H1 (cell line): ENCODE results near the gene CORO2B. TPM values are rescaled to one million over a fixed set of nuclear protein-coding genes. Genes with fewer than 3 reads are reported as not detected.

Source experiments
- BACH1 ChIP-seq: IDR thresholded peaks from 2 replicates; pipeline ENCODE4 v1.6.1; 2012; ENCODE audit warnings: low read length, improper control_type of control experiment
- CHD2 ChIP-seq: IDR thresholded peaks from 2 replicates; pipeline ENCODE4 v1.6.1; 2012; ENCODE audit warnings: low read length, improper control_type of control experiment
- polyA plus RNA-seq, 7 experiments: library from polyadenylated mRNA; depleted of rRNA in 3 of 7; stranded (reverse) in 5 of 7; unstranded in 2 of 7; fragments of >200 nt in 5 of 7; fragments of 200-250 nt in 2 of 7; gene quantifications; 1 replicate in 5 of 7; 2 replicates in 1 of 7; 4 replicates in 1 of 7; pipeline versions ENCODE4 v1.2.1 to v1.2.3, GENCODE V29; 2011 to 2013; ENCODE audit warnings: missing spikeins in 2 of 7, mixed read lengths in 2 of 7
- total RNA-seq: library from RNA; stranded (reverse); fragmentation: NEBNext Ultra II Directional; extraction: Animal tissue kit (Norgen Biotek cat#: 25700); gene quantifications from 2 replicates; pipeline ENCODE4 v1.2.1, GENCODE V29; 2021

Gene CORO2B
- total and polyA plus RNA-seq, 2 of the 8 experiments (the other 6 are each of a cell fraction or from before 2014, with no cell fraction given), result 3.4 to 6.7 TPM

DNA sequence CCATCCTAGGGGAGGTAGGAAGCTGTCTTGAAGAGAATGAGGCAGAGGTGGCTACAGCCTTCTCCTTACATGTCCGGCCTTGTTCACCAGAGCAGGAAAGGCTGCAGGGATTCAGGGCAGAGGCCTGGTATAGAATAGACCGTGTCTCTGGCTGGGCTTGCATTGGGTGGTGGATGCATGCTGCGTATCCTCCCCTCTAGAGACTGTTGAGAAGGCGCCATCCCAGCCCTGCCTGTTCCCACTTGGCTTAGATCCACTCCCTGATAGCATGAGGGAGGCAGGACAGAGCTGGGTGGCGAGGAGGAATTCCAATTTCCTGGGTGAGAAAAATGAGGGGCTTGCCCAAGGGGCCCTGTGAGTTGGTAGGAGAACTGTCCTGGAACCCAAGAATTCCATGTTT lies 57.5 kb downstream of the CORO2B start (continued):
- TF ChIP-seq CHD2, result no peak
- no peak for TF ChIP-seq BACH1
